GM19324 (cell line): ENCODE measurements around the gene LRRC58.
"Not testable (repeated sequence)": the region's sequence is repeated elsewhere in the genome, so short reads cannot be mapped to it uniquely, and the experiment has no call there.

Experiments used
- ATAC-seq: cut with Tn5 transposase; IDR thresholded peaks from one replicate; pipeline ENCODE4 v1.9.1; 2021; ENCODE audit warnings: mild to moderate bottlenecking, moderate library complexity; ENCODE audit not compliant: unreplicated experiment, low FRiP score

LRRC58 gene

GRCh38 chr3:120348991-120349854 is at the start of gene LRRC58:
Gene LRRC58, minus strand, starts transcription at chr3:120349354. Its CDS starts 111 bp downstream, at chr3:120349243.
- ATAC-seq: peak; percentile 93

DNA sequence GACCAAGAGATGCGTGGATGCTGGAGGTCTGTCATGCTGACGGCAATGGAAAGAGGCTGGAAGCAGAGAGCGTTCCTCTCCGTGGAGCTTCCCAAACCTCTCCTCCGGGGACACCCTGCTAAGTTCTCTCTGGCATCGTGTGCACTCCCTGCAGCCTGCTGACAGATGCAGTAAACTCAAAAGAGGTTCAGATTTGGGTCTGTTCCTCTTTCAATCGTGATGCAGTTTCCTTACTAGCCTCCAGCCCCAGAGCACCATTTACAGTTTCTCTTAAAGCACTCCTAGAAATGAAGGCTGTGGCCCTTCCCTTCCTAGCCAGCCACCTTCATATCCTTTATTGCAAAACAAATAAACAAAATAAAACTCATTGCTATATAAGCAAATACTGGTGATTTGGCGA is 47.3 kb upstream of the LRRC58 start:
- no peak for ATAC-seq

DNA sequence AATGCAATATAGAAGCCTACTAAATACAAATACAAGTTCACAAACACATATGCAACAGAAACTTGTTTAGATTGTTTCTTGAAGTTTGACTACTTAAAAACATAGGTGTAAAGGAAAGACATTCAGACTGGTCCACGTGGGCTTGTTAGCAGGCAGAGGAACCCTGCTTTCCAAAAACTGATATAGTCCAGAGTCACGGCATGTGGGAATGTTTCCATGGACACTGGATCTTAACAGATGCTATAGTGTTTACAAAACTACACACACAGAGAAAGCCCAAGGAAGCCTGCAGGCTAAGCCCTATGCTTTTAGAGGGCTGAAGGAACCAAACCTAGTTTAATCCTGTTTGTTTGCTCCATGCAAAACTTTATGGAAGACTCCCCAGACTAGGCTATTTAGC is 45.2 kb upstream of the LRRC58 start:
- no peak for ATAC-seq

GRCh38 chr3:120393761-120394160 is 44.6 kb upstream of the LRRC58 start:
- ATAC-seq: no peak

- ATAC-seq: no peak
Measured at GRCh38 chr3:120393243-120393642, 44.1 kb upstream of the LRRC58 start.

GRCh38 chr3:120382941-120383447 is 33.8 kb upstream of the LRRC58 start:
- ATAC-seq: no peak

DNA sequence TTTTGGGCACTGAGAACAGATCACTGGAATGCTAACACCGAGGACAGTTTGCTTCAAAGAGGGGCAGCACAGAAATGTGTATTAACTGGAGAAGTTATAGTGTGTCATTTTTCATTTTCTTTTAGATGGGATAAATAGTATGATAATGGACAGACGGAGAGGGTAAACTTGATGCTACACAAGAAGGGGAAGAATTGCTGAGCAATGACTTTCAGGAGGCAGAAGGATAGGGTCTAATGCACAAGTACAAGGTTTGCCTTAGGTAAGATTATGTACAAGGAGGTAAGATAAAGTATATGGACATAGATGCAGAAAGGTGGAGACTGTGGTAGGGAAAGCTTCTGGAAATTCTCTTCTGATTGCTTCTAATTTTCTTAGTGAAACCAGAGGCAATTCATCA is 32.3 kb upstream of the LRRC58 start:
- no peak for ATAC-seq

- not testable (repeated sequence) for ATAC-seq
Measured at GRCh38 chr3:120377948-120378347, 28.8 kb upstream of the LRRC58 start.

- ATAC-seq: no peak
Measured at GRCh38 chr3:120370463-120370862, 21.3 kb upstream of the LRRC58 start.

DNA sequence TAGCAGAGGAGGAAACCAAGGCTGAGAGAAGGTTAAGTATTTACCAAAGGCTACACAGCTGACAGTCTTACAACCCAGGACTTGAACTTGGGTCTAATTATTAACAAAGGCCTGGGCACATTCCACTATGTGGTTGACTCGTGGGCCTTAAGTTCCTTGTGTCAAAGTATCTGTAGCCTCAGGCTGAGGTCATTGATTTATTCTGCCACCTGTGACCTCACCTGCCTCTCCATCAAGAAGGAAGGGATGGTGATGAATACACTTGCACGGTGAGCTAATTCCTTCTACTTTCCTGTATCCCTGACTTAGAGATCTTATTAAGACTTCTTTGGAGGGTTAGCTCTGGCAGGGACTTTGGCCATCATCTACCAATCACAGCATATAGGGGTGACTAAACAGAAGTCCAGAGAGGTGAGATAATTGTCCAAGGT is 19.9 kb upstream of the LRRC58 start:
- ATAC-seq: peak; percentile 85

DNA sequence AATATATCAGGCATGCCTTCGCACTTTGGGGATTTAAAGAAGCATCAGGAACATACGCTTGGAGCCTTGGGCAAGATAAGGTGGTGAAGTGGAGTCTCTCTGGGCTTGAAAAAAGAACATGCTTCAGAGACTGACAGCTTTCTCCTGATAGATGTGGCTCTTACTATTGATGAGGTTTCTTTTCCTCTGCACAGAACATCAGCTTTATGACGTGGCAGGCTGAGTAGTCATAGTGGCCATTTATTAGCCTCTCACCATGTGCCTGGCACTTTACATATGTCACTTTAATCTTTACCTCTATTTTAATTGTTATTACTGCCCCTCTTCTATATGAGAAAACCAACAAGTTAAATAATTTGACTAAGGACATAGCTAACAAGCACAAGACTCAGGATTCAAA is 19.0 kb upstream of the LRRC58 start:
- peak; percentile 48 for ATAC-seq

GRCh38 chr3:120364821-120365220 is 15.7 kb upstream of the LRRC58 start:
- no peak for ATAC-seq

- no peak for ATAC-seq
Measured at GRCh38 chr3:120364101-120364500, 14.9 kb upstream of the LRRC58 start.

GRCh38 chr3:120357807-120358206 is 8.7 kb upstream of the LRRC58 start:
- ATAC-seq: no peak

GRCh38 chr3:120355486-120355885 is 6.3 kb upstream of the LRRC58 start:
- no peak for ATAC-seq

GRCh38 chr3:120353463-120353862 is 4.3 kb upstream of the LRRC58 start:
- no peak for ATAC-seq

DNA sequence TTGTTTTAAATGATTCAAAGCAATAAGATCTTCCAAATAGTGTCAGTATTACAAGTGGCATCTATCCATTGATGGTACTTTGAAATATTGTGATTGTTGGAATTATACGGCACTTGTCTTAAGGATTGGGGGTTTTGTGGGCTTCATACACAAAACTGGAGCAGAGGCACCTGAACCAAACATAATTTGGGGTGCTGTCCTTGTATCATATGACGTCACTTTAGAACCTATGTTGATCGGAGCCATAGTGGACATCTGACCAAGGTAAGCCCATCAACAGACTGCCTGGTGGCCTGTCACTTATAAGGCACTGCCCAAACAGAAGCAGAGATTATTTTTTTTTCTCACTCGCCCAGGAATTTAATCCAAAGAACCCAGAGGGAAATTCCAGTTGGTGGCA is 2.9 kb upstream of the LRRC58 start:
- no peak for ATAC-seq

- ATAC-seq: no peak
Measured at GRCh38 chr3:120350401-120350941, 1.3 kb upstream of the LRRC58 start.

- no peak for ATAC-seq
Measured at GRCh38 chr3:120349855-120350125, 636 bp upstream of the LRRC58 start.

- ATAC-seq: peak; percentile 52
Measured at GRCh38 chr3:120348065-120348990, 826 bp downstream of the LRRC58 start.

DNA sequence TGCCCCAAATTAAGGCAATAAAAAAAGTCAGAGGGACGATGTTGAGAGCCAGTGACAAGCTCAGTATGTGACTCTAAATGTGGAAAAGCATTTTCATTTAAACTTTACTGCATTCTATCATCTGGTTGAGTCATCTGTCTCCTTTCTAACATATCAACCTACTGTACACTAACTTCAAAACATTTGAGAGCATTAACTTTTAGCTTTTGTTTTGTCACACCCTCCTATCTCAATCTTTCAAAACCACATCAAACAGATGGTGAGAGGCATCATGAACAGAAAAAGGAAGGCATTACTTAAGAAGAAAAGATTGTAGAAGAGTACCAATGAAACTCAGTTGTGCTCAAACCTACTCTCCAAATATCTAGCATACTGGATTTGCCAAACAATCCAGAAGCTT is 4.8 kb downstream of the LRRC58 start:
- no peak for ATAC-seq
